IPS-18c (cell line): ENCODE measurements around the gene SRGN.

Experiments
- H3K4me3 ChIP-seq: 2 replicates; pipeline ENCODE4 v1.7.0; 2013; ENCODE audit warnings: low read depth, mild to moderate bottlenecking, low read length, moderate library complexity; ENCODE audit not compliant: insufficient read depth
- H3K9me3 ChIP-seq: one replicate; pipeline ENCODE4 v1.6.1; 2013; ENCODE audit warnings: mild to moderate bottlenecking, low read length, moderate library complexity; ENCODE audit not compliant: control insufficient read depth, insufficient read depth

The SRGN gene

DNA sequence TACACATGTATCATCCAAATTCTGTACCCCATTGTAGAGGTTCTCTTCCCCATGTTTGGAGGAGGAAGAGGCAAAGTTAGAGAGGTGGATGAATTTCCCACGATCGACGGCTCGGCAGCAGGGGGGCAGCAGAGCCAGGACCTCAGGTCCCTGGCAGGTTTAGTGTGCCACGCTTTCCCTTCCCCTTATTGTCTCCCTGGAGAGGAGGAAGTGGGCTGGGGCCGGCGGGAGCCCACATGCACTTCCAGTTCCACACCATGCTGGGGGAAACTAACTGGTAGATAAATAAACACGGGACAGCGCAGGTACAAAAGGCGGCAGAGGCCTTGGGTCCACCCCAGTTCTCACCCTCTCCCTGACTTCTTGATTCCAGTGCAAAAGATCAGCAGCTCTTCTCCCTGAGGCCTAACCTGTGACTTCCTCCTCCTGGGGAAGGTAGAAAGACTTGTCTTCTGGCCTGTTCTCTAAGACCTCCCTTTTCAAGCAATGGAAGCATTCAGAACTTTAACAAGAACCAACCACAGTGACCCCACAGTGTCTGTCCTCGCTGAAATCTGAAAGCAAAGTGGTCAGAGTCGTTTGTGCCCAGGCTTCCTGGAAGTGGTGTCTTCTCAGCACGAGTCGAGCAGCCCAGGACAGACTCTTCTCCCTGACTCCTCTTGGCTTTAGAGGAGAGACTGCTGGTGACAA, 30.5 kb upstream of the SRGN start:
- H3K4me3 ChIP-seq: no peak overlapping the region
- no peaks in the 10 kb centered on the region for H3K9me3 ChIP-seq

DNA sequence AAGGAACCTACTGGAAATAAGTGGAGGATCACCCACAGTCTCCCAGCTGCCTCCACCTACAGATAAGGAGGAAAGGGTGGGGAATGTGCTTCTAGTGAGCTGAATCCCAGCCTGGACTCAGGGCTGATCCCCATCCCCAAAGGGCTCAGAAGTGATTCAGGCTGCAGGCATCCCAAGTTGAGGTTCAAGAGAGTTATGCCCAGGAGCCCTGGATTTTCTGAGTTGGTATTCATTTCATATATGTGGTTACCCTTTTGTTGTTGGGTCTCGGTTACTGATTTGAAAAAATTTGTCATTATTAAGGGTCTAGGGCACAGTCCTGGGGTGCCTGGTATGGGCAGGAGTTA, 30.0 kb upstream of the SRGN start:
- no peak overlapping the region for H3K4me3 ChIP-seq
- no peaks in the 10 kb centered on the region for H3K9me3 ChIP-seq

DNA sequence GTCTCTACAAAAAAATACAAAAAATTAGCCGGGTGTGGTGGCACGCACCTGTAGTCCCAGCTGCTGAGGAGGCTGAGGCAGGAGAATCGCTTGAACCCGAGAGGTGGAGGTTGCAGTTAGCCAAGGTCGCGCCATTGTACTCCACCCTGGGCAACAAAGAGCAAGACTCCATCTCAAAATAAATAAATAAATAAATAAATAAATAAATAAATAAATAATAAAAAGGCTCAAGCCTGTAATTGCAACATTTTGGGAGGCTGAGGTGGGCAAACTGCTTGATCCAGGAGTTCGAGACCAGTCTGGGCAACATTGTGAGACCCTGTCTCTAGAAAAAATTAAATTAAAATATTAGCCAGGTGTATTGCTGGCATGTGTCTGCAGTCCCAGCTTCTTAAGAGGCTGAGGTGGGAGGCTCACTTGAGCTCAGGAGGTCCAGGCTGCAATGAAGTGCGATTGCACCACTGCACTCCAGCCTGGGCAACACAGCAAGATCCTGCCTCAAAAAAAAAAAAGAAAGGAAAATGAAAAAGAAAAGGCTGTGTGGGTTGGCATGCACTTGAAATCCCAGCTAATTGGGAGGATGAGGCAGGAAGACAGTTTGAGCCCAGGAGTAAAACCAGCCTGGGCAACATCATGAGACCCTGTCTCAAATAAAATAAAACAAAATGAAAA, 27.6 kb upstream of the SRGN start:
- no peak overlapping the region for H3K4me3 ChIP-seq
- no peaks in the 10 kb centered on the region for H3K9me3 ChIP-seq

DNA sequence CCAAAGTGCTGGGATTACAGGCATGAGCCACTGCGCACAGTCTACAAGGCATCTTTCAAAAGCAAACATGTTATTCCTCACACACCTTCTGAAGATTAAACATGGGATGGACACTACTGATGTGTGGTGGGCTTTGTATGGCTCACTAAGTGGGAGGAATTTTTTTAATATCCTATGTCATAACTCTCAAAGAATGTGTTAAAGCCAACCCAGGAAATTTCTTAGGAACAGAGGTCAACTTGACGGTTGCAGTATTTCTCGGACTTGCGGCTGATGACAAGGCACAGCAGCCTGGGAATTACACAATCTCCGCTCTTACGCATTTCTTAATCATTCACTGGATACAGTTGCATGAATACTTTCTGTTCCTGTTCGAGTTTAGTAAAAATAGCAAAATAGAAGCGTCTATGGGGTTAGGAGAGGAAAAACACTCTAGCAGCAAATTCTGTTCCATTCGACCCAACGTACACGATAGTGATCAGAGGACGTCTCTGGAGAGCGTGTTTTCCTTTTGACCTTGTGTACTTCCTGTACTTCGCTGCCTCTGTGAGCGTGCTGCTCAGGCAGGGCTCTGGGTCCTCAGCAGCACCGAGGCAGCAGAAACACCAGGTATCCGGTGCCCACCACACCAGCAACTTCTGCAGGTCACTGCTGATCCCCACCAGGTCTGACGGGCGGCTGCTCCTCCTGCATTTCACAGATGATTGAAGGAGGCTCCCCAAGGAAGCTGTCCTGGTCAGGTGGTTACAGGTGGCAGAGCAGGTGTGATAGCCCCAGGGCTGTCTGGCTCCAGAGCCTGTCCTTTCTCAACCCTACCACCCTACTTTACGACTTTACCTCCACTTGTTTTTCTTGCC, 26.4 kb upstream of the SRGN start:
- no peaks in the 10 kb centered on the region for H3K9me3 ChIP-seq
- H3K4me3 ChIP-seq: no peak overlapping the region

DNA sequence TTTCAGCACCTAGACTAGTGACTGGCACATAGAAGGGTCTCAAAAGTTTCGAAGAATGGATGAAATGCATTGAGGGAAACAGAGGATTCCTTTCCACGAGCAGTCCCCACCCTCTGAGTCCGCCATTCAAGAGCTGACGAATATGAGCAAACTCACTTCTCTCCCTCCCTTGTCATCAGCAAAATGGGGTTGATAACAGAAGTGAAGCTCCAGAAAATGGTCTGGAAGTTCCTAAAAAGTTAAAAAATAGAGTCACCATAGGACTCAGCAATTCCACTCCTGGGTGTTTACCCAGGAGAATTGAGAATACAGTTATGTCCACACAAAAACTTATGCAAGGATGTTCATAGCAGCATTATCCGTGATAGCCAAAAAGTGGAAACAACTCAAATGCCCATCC, 25.0 kb upstream of the SRGN start:
- Histone ChIP-seq H3K4me3 (no peak overlapping the region), H3K9me3 (no peaks in the 10 kb centered on the region)

DNA sequence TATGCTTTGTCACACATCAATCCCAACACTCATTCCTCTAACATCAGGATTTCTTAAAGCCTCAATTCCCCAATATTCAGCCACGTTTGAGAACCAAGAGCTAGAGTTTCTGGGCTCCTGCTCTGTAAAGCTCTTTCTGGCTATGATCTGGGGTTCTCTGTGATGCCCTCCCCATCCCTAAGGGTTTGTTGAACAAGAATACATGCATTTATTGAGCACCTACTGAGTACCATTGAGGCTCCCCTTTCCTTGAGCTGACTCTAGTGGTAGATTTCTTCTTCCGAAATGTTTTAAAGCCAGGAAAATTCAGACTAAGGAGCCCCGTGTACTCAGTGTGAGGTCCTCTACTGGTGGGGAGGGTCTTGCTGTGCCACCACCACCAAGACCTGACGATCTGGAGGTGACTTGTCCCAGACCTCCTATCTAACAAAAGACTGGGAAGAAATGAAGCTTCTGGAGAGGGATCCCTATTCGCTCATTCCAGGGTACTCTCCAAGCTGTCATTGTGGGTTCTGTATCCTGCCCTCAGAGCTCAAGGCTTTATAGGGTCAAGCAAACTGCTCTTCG, 23.1 kb upstream of the SRGN start:
- Histone ChIP-seq H3K4me3 (no peak overlapping the region), H3K9me3 (no peaks in the 10 kb centered on the region)

DNA sequence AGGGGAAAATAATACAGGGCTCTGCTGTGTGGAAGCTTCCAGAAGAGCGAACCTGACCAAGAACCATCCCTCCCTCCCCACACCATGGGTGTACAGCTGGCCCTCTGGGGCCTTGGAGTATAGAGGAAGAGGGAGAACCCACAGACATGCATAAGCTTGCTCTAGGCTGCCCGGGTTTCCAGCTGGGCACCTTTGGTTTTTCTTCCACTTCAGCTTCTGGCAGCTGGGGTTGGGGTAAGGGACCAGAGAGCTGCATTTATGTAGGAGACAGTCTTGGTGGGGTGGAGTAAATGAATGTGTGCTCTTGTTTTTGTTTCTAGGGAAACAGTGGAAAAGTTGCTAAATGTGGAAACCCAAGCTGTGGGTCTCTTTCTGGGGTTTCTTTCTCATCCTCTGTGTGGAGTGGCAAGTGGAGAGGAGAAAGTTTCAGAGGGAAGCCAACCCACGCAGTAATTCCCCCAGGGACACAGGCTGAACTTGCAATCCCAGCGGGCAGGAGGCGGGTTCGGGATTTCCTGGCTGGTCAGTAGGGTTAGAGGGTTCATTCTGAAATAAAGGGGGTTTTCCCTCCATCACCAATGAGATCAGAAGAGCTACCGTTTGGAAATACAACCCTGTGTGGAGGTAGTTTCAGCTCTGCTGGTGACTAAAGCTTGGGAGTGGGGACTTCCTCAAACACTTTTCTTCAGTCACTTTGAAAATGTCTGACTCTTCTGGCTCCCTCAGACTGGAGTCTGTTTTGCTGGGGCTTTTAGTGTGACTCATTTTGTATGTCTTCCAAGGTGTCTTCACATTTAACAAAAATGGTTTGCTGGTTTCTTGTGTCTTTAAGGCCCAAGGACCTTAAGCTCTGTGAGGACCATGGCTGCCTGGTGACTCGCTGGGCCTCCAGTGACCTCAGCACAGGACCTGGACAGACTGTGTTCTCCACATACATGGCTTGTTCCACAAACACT, 22.2 kb upstream of the SRGN start:
- no peak overlapping the region for H3K4me3 ChIP-seq
- no peaks in the 10 kb centered on the region for H3K9me3 ChIP-seq

DNA sequence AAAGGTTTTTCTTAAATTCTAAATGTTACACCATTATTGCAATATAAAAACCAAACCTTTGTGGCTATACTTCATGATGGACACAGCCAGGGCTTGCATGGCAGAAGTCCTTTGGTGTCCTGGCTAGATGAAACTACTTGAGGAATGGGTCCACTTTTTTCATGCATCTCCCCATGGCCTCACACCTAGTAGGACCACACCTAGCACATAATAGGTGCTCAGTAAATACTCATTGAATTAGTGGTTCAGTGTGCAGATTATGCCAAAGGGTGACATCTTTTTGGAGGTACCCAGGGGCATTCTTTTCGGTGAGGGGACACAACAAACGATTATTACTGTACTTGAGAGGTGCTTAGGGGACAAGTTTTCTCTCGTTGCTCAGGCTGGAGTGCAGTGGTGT, 20.7 kb upstream of the SRGN start:
- H3K9me3 ChIP-seq: no peaks in the 10 kb centered on the region
- H3K4me3 ChIP-seq: no peak overlapping the region

DNA sequence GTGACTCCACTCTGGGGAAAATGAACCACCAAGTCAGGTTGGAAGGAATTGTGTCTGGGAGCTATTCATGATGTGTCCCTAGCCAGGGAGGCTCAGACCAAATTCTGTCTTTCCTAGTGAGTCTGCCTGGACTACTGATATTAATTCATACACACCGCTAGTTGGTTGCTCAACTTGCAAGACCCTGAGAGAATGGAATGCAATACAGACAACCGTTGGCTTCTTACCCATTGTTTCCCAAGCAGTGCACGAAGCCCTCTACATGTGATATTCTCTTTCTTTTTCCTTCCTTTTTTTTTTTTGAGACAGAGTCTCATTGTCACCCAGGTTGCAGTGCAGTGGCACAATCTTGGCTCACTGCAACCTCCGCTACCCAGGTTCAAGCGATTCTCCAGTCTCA, 19.4 kb upstream of the SRGN start:
- Histone ChIP-seq H3K4me3 (no peak overlapping the region), H3K9me3 (no peaks in the 10 kb centered on the region)

DNA sequence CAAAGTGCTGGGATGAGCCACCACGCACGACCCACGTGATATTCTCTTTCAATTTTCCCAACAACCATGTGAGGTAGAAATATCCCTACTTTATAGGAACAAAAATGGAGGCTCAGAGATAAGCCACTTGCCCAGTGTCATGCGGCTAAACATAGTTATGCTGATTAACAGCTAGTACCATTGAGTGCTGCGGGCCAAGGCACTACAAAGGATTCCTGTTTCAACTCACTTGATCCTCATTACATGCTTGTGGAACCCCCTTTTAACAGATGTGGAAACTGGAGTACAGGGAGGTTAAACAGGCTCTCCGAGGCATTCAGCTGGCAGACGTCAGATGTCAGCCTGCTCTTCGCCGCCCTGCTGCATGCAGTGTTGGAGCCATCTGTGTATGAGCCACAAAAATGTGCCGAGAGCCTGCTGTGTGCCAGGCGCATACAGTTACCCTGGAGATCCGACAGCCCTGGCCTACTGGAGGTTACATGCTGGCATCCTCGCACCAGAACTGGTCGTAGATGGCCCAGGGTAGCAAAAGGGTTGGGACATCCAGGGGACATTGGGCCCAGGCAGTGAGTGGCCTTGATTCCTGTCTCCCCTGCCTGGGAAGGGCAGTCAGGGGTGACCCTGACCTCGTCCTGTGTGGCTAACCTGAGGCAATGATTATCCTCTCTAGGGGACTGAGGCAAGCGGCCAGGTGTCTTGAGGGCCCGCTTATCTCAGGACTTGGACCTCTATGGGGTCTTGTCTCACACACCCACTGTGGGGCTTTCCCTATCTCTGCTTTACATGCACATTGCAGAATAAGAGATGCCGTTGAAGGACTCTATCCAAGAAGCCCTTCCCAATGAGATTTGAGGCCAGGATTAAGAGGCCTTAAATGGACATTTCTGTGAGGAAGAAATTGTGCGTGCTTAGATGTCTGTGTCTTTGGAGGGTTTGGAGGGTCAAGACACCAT, 18.5 kb upstream of the SRGN start:
- Histone ChIP-seq H3K4me3 (no peak overlapping the region), H3K9me3 (no peaks in the 10 kb centered on the region)

DNA sequence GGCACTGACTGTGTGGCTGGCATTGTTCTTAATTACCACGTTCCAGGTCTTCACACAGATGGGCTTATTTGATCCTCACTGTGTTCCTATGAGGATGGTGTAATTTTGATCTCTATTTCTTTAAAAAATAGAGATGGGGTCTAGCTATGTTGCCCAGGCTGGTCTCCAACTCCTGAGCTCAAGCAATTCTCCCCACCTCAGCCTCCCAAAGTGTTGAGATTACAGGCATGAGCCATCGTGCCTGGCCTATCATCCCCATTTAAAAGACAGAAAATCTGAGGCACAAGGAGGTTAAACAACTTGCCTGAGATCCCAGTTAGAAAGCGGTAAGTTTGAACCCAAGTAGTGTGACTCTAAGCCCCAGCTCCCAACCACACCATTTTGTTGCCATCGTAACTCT, 17.0 kb upstream of the SRGN start:
- Histone ChIP-seq H3K9me3 (no peaks in the 10 kb centered on the region), H3K4me3 (no peak overlapping the region)

DNA sequence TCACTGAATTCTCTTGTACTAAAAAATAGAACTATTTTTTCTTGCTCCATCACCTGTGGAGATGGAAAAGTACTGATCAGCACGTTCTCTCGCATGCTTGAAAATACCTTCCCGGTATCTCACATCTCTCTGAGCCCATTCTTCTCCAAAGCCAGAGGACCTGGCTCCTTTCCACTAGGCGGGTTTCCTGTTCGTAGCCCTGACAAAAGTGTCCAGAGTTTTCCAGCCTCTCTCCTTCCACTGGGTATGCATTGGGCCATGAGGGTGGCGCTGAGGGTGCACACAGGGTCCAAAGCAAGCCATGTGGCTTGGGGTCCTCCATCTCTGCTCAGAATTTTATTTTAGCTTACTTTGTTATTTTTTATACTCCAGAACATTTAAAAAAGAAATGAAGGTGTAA, 16.3 kb upstream of the SRGN start:
- Histone ChIP-seq H3K4me3 (no peak overlapping the region), H3K9me3 (no peaks in the 10 kb centered on the region)

DNA sequence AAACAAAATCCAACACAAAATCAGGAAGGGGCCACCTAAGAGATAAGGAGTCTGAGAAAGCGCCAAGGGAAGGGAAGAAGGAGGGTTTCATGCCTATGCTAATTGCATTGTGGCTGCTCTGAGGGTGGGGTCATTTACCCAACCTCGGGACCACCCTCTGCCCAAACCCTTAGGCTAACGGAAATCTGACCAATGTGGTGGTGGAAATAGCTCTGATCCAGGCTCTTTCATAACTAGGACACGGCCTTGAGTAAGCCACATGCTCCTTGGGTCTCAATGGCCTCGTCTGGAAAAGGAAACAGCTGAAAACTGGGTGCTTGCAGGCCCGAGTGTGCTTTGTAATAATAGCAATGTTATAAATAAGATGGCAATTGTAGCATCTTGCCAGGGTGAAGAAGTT, 14.9 kb upstream of the SRGN start:
- H3K4me3 ChIP-seq: no peak overlapping the region

DNA sequence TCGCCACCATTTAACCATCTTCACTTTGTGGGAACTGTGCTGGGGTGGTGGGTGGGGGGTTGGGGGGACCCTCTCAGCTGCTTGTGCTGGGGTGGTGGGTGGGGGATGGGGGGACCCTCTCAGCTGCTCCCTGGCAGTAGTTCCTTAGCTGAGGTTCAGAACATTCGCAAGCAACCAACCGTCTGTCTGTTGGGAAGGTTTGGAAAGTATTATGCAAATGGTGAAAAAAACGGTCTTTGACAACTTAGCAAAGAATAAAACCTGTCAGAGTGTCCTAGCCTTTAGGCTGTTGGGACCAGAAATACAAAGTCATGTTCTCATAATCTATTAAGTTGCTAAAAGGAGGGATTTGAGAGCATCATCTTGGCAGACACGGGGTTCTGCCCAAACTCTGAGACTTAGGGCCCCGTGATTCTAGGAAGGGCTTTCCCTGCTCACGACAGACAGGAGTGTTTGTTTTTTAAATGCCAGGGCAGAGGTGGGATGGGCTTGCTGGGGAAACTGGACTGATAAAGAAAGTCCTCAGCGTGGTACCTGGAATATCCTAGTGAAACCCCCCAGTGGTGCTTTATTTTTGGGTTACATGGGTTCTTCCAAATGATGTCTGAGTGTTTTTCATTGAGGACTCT, 14.1 kb upstream of the SRGN start:
- Histone ChIP-seq H3K4me3 (no peak overlapping the region), H3K9me3 (no peaks in the 10 kb centered on the region)

More for the DNA sequence above, 14.9 kb upstream of the SRGN start:
- H3K9me3 ChIP-seq: no peaks in the 10 kb centered on the region

DNA sequence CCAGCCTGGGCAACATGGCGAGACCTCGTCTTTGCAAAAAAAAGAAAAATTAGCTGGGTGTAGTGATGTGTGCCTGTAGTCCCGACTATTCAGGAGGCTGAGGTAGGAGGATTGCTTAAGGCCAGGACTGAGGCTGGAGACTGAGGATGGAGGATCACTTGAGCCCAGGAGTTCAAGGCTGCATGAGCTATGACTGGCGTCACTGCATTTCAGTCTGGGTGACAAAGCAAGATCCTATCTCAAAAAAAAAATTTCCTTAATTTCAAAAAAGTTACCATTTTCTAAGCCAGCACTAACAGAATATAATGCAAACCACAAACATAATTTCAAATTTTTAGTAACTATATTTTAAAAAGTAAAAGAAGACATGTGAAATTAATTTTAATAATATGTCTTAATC, 13.4 kb upstream of the SRGN start:
- no peak overlapping the region for H3K4me3 ChIP-seq
- H3K9me3 ChIP-seq: no peaks in the 10 kb centered on the region

DNA sequence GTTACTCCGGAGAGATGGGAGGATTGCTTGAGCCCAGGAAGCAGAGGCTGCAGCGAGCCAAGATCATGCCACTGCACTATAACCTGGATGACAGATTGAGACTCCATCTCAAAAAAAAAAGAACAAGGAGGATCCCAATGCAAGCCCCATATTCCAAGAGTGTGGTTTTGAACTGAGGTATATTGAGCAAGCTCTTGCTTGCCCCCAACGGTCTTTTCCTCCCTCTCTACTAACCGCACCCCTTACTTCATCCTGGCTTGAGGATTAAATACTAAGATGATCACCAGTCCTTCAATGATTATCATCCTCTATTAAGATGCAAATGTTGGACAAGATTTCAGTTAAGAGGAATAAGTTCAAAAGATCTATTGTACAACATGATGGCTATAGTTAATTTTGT, 12.5 kb upstream of the SRGN start:
- Histone ChIP-seq H3K4me3 (no peak overlapping the region), H3K9me3 (no peaks in the 10 kb centered on the region)
